Measurements from ENCODE around the gene EHBP1L1. TPM values are rescaled to one million over a fixed set of nuclear protein-coding genes. Genes with fewer than 3 reads are reported as not detected.

EHBP1L1 gene
- total and polyA plus RNA-seq, 4 donors, result 1.1 to 120 (median 10.0) TPM

- H3K4me1 ChIP-seq (ENCODE audit: control insufficient read depth in 4 of 4, insufficient read depth in 4 of 4, low read length in 3 of 4), result peaks cover 3 to 40% (median 28%) of the 10 kb centered on the region in 4 donors
- WGBS, result 94% methylated on average over 11 of the region's 11 CpGs
- no peak for DNase-seq (ENCODE audit: low spot score)
Measured at GRCh38 chr11:65634440-65634839, 58.6 kb downstream of the EHBP1L1 start.

DNA sequence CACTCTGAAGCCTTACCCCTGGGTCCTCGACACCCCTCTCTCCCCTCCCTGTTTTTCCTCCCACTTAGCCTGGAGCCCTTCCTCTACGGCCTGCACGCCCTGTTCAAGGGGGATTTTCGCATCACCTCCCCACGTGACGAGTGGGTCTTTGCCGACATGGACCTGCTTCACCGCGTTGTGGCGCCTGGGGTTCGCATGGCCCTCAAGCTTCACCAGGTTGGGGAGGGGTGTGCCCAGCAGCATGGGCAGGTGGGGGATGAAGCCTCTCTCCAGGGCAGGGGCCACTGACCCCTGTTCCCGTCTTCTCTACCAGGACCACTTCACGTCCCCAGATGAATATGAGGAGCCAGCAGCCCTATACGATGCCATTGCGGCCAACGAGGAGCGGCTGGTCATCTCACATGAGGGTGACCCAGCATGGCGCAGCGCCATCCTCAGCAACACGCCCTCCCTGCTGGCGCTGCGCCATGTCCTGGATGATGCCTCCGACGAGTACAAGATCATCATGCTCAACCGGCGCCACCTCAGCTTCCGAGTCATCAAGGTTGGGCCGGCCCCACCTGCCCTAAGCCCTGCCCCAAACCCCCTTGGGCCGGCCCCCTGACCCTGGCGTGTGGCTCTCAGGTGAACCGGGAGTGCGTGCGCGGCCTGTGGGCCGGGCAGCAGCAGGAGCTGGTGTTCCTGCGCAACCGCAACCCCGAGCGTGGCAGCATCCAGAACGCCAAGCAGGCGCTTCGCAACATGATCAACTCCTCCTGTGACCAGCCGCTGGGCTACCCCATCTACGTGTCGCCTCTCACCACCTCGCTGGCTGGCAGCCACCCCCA, 59.3 kb downstream of the EHBP1L1 start:
- 96% methylated on average over 46 of the region's 46 CpGs for WGBS
- Histone ChIP-seq H3K4me3 (ENCODE audit: low read depth in 1 of 3, low read length in 3 of 3) (no peak overlapping the region), H3K27ac (ENCODE audit: low read depth in 1 of 2, low read length in 2 of 2) (no peak overlapping the region), H3K9me3 (ENCODE audit: control insufficient read depth in 4 of 4, low read length in 3 of 4) (no peaks in the 10 kb centered on the region), H3K9ac (ENCODE audit: low read depth in 1 of 2, low read length in 2 of 2) (no peak overlapping the region), H3K4me1 (ENCODE audit: control insufficient read depth in 4 of 4, insufficient read depth in 4 of 4, low read length in 3 of 4) (peaks cover 3 to 46% (median 32%) of the 10 kb centered on the region in 4 donors), H3K36me3 (ENCODE audit: control insufficient read depth in 4 of 4, insufficient read depth in 3 of 4, low read depth in 1 of 4, low read length in 3 of 4) (peaks cover 9 to 36% (median 19%) of the 10 kb centered on the region in 4 donors), H3K27me3 (ENCODE audit: control insufficient read depth in 4 of 4, insufficient read depth in 4 of 4, low read length in 3 of 4) (no peaks in the 10 kb centered on the region)
- TF ChIP-seq RXRA (IDR thresholded peaks at IDR 0.05) (no peak), ZBTB33 (IDR thresholded peaks at IDR 0.05) (no peak), FOXA1 (IDR thresholded peaks at IDR 0.05) (no peak), YY1 (IDR thresholded peaks at IDR 0.05) (no peak), EGR1 (IDR thresholded peaks at IDR 0.05; ENCODE audit: low read depth in 2 of 2) (no peak), FOXA2 (IDR thresholded peaks at IDR 0.05) (no peak), TAF1 (conservative IDR thresholded peaks at IDR 0.05) (no peak), SP1 (IDR thresholded peaks at IDR 0.05) (no peak), GABPA (IDR thresholded peaks at IDR 0.05 in 1 of 2, conservative IDR thresholded peaks at IDR 0.05 in 1 of 2) (no peak), ATF3 (IDR thresholded peaks at IDR 0.05) (no peak), NR2F2 (IDR thresholded peaks at IDR 0.05) (no peak), JUND (IDR thresholded peaks at IDR 0.05) (no peak), HNF4G (IDR thresholded peaks at IDR 0.05) (no peak), RAD21 (IDR thresholded peaks at IDR 0.05) (no peak), MAX (IDR thresholded peaks at IDR 0.05) (no peak), HNF4A (conservative IDR thresholded peaks at IDR 0.05) (no peak), CTCF (IDR thresholded peaks at IDR 0.05; ENCODE audit: low read depth, low read length, missing input control) (no peak)
- TF ChIP-seq, protein P1, sequence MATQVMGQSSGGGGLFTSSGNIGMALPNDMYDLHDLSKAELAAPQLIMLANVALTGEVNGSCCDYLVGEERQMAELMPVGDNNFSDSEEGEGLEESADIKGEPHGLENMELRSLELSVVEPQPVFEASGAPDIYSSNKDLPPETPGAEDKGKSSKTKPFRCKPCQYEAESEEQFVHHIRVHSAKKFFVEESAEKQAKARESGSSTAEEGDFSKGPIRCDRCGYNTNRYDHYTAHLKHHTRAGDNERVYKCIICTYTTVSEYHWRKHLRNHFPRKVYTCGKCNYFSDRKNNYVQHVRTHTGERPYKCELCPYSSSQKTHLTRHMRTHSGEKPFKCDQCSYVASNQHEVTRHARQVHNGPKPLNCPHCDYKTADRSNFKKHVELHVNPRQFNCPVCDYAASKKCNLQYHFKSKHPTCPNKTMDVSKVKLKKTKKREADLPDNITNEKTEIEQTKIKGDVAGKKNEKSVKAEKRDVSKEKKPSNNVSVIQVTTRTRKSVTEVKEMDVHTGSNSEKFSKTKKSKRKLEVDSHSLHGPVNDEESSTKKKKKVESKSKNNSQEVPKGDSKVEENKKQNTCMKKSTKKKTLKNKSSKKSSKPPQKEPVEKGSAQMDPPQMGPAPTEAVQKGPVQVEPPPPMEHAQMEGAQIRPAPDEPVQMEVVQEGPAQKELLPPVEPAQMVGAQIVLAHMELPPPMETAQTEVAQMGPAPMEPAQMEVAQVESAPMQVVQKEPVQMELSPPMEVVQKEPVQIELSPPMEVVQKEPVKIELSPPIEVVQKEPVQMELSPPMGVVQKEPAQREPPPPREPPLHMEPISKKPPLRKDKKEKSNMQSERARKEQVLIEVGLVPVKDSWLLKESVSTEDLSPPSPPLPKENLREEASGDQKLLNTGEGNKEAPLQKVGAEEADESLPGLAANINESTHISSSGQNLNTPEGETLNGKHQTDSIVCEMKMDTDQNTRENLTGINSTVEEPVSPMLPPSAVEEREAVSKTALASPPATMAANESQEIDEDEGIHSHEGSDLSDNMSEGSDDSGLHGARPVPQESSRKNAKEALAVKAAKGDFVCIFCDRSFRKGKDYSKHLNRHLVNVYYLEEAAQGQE (IDR thresholded peaks at IDR 0.05), result no peak
- no peak for DNase-seq (ENCODE audit: low spot score)

More at GRCh38 chr11:65634440-65634839, 58.6 kb downstream of the EHBP1L1 start:
- Histone ChIP-seq H3K9me3 (ENCODE audit: control insufficient read depth in 4 of 4, low read length in 3 of 4) (no peaks in the 10 kb centered on the region), H3K4me3 (ENCODE audit: low read depth in 1 of 3, low read length in 3 of 3) (no peak overlapping the region), H3K27ac (ENCODE audit: low read depth in 1 of 2, low read length in 2 of 2) (no peak overlapping the region), H3K9ac (ENCODE audit: low read depth in 1 of 2, low read length in 2 of 2) (no peak overlapping the region), H3K36me3 (ENCODE audit: control insufficient read depth in 4 of 4, insufficient read depth in 3 of 4, low read depth in 1 of 4, low read length in 3 of 4) (peaks cover 16 to 42% (median 22%) of the 10 kb centered on the region in 4 donors), H3K27me3 (ENCODE audit: control insufficient read depth in 4 of 4, insufficient read depth in 4 of 4, low read length in 3 of 4) (no peaks in the 10 kb centered on the region)
- no peak for TF ChIP-seq RAD21 (IDR thresholded peaks at IDR 0.05)
- TF ChIP-seq YY1 (IDR thresholded peaks at IDR 0.05), result no peak
- no peak for TF ChIP-seq EGR1 (IDR thresholded peaks at IDR 0.05; ENCODE audit: low read depth in 2 of 2)
- TF ChIP-seq FOXA1 (IDR thresholded peaks at IDR 0.05), result no peak

Measured in liver (tissue), 9 donors.